SJSA1 (cell line): ENCODE results near the gene C16orf92. TPM values are rescaled to one million over a fixed set of nuclear protein-coding genes. Genes with fewer than 3 reads are reported as not detected.

Source experiments
- DNase-seq, 2 experiments: peaks; one replicate each; pipeline ENCODE4 v3.0.0-alpha.2; 2015 to 2020; ENCODE audit warnings: low spot score in 2 of 2, low read depth in 1 of 2
- H3K27ac ChIP-seq: fragments of 250-450 bp; sonication (Bioruptor Pico); 2 replicates; pipeline ENCODE4 v1.5.1; 2020; ENCODE audit warnings: mild to moderate bottlenecking, moderate library complexity
- H3K27me3 ChIP-seq: fragments of 250-450 bp; sonication (Bioruptor Pico); replicated peaks from 2 replicates; pipeline ENCODE4 v1.5.1; 2020; ENCODE audit warnings: mild to moderate bottlenecking, moderate library complexity
- H3K36me3 ChIP-seq: fragments of 250-450 bp; sonication (Bioruptor Pico); 2 replicates; pipeline ENCODE4 v1.5.1; 2020; ENCODE audit warnings: mild to moderate bottlenecking
- H3K4me1 ChIP-seq: fragments of 250-450 bp; sonication (Bioruptor Pico); replicated peaks from 2 replicates; pipeline ENCODE4 v1.6.1; 2021; ENCODE audit warnings: mild to moderate bottlenecking
- H3K4me3 ChIP-seq: fragments of 250-450 bp; sonication (Bioruptor Pico); 2 replicates; pipeline ENCODE4 v1.5.1; 2020; ENCODE audit warnings: mild to moderate bottlenecking
- H3K9me3 ChIP-seq: fragments of 250-450 bp; sonication (Bioruptor Pico); replicated peaks from 2 replicates; pipeline ENCODE4 v1.5.1; 2020; ENCODE audit warnings: mild to moderate bottlenecking
- total RNA-seq: library from RNA; depleted of rRNA; stranded (reverse); fragments of >200 nt; shearing (Covaris generic); gene quantifications from 2 replicates; pipeline ENCODE4 v1.2.3, GENCODE V29; 2014

C16orf92 gene
- total RNA-seq, 1 experiment from 2014 or later, result not detected

DNA sequence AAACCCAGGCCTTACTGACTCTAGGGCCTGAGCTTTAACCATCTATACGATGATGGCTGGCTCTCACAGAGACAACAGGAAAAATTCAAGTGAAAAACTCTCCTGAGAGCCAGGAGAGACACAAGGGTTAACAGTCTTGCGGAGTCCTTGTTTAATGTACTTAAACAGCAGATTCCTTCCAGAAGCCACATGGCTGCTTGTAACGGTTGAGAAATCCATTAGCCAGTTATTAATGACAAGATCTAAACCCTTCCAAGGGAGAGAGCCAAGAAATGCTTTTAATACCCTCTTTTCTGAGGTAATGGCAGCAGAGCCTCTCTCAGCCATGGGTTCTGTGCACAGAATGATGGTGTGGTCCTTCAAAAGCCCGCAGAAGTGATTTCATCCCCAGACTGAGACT lies 37.3 kb downstream of the C16orf92 start:
- Histone ChIP-seq H3K36me3 (peaks cover 42% of the 10 kb centered on the region), H3K4me1 (peaks cover 19% of the 10 kb centered on the region), H3K9me3 (no peaks in the 10 kb centered on the region), H3K27ac (no peak overlapping the region), H3K4me3 (no peak overlapping the region), H3K27me3 (no peaks in the 10 kb centered on the region)
- DNase-seq, result no peak

DNA sequence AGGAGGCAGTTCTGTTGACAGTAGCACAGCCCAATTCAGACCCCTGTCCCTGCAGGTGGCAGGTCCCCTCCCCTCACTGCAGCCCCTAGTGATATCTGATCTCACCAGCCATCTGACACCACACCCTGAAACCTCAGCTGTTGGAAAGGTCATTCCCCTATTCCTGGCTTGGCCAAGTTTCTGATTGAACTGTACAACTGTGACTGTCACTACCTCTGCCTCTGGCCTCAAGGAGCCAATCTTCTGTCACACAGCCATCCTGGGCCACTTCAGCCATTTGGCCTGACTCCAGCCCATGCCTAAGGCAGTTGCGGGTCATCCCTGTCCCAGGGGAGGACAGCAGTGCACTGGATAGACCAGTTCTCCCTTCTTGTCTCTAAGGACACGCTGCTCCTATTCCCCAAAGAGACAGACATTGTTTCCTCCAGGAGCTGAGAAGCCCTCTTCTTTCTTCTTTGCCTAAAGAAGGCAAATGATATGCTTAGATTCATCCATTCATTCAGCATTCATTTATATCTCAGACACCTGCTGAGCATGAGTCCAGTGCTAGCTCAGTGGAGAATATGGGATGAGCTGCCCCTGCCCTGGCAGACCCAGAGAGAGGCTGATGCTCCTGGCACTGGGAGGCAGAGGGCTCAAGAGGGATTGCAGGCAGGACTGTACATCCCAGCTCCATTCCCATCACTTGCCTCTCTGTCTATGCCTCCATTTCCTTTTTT lies 38.0 kb downstream of the C16orf92 start:
- peaks cover 41% of the 10 kb centered on the region for H3K36me3 ChIP-seq
- no peaks in the 10 kb centered on the region for H3K9me3 ChIP-seq
- H3K27me3 ChIP-seq, result no peaks in the 10 kb centered on the region
- H3K4me1 ChIP-seq, result peaks cover 19% of the 10 kb centered on the region
- H3K27ac ChIP-seq, result no peak overlapping the region
- no peak for DNase-seq
- no peak overlapping the region for H3K4me3 ChIP-seq

DNA sequence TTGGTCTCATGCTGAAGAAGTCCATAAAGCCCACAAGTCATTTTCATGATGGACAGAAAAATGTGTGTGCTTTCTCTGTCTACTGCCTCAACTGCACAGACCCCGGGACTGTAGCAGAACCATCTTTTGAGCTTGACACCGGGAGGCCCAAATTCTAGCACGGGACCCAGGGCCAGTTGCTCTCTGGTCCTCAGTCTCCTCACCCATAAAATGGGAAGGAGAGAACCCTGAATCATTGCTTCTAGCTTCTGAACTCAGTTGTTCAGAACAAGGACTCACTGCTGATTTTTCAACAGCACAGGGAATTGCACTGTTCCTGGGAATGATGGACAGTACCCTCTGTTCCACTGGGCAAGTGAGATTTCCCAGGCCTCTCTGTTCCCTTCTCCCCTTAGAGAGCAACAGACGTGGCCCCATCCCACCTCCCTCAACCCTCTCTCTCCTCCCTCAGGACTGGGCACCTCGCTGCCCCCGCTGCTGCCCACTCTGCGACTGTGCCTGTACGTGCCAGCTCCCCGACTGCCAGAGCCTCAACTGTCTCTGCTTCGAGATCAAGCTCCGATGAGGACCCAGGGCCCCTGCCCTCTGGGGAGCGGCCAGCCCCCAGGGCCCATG lies 40.4 kb downstream of the C16orf92 start:
- H3K27me3 ChIP-seq, result no peaks in the 10 kb centered on the region
- no peak overlapping the region for H3K27ac ChIP-seq
- H3K4me3 ChIP-seq, result no peak overlapping the region
- DNase-seq, result no peak
- H3K4me1 ChIP-seq, result peaks cover 30% of the 10 kb centered on the region
- H3K9me3 ChIP-seq, result no peaks in the 10 kb centered on the region
- H3K36me3 ChIP-seq, result peaks cover 53% of the 10 kb centered on the region

DNA sequence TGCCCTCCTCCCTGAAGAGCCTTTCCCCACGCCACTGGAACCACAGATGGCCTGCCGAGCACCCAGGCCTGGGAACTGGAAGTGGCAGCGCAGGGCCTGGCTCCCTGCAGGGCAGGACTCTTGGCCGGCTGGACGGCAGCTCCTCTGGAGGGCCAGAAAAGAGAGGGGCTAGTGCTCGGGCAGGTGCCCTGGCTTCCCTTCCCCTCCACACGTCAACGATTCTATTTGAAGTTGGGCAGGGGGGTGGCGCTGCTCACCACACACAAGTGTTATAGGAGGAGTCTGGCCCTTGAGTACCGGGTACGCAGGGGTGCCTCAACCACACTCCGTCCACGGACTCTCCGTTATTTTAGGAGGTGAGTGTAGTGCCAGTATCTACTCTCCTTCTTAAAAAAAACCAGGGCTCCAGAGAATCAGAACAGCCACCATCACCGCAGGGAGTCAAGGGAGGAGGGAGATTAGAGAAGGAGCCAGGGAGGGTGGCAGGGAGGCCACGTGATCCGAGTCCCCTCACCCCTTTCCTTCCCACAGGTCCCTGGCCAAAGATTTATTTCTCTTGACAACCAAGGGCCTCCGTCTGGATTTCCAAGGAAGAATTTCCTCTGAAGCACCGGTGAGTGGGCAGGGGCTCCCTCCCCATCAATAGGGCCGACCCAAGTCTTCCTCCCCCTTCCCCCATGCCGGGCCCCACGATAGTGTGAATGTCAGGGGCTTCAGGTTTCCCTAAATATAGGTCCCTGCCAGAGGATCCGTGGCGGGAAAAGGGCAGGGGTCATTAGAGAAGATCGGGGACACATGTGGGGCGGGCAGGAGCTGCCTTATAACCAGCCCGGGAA lies 41.1 kb downstream of the C16orf92 start:
- Histone ChIP-seq H3K27ac (peak overlapping the region; percentile 93), H3K9me3 (no peaks in the 10 kb centered on the region), H3K36me3 (peaks cover 56% of the 10 kb centered on the region), H3K4me1 (peaks cover 30% of the 10 kb centered on the region), H3K4me3 (peak overlapping the region; percentile 79), H3K27me3 (no peaks in the 10 kb centered on the region)
- peak in 1 of 2 experiments; percentile 28 for DNase-seq

DNA sequence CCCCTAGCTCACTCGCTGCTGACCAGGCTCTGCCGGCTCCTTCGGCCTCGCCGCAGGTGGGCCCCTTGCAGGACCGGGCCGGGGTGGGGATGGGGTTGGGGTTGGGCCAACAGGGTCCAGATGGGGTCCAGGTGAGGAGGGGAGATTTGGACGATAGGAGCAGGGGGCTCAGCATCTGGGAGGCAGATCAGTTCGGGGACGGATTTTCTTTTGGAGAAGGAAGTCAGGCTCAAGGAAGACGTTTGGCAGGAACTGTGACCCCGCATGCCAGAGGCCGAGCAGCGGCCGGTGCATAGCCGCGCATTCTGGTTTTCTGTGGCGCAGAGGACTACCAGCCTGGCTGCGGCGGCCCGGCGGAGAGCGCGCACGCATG lies 41.7 kb downstream of the C16orf92 start:
- H3K27me3 ChIP-seq, result no peaks in the 10 kb centered on the region
- peaks cover 59% of the 10 kb centered on the region for H3K36me3 ChIP-seq
- H3K9me3 ChIP-seq, result no peaks in the 10 kb centered on the region
- peak overlapping the region; percentile 79 for H3K4me3 ChIP-seq
- H3K27ac ChIP-seq, result peak overlapping the region; percentile 93
- peaks cover 30% of the 10 kb centered on the region for H3K4me1 ChIP-seq
- DNase-seq, result no peak

DNA sequence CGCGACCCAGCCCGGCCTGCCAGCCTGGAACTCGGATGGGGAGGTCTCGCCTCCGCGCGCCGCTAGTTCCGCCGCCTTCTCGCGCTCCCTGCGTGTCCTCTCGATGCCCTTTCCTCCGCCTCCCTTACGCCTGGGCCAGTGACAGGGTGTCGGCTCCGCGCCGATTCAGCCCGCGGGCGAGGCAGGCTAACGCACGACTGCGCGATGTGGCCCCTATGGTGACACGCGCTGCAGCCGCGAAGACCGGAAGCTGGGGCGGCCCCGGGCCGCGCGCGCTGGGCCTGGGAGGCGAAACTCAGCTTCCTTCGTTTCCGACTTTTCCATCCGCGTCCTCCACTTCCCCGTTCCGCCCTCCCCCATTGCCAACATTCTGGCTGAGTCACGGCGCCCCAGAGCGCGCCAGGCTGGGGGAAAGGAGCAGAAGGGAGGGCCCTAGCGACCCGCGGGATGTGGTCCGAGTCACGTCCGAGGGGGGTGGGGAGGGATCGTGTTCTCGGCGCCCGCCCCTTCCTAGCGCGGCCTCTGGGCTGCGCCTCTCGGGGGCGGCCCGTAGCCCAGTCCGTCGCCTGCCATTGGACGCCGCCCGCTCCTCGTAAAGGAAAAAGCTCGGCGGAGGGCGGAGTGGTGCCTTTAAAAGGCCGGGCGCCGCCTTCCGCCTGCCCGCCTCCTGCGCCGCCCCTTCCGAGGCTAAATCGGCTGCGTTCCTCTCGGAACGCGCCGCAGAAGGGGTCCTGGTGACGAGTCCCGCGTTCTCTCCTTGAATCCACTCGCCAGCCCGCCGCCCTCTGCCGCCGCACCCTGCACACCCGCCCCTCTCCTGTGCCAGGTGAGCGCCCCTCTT lies 42.3 kb downstream of the C16orf92 start, which contains the start of gene ALDOA:
Gene ALDOA (plus strand): TSS at position 659 of the 841 bp plus-strand sequence. CDS start 1,138 bp downstream, outside the sequence.
- peaks cover 30% of the 10 kb centered on the region for H3K4me1 ChIP-seq
- peaks cover 59% of the 10 kb centered on the region for H3K36me3 ChIP-seq

DNA sequence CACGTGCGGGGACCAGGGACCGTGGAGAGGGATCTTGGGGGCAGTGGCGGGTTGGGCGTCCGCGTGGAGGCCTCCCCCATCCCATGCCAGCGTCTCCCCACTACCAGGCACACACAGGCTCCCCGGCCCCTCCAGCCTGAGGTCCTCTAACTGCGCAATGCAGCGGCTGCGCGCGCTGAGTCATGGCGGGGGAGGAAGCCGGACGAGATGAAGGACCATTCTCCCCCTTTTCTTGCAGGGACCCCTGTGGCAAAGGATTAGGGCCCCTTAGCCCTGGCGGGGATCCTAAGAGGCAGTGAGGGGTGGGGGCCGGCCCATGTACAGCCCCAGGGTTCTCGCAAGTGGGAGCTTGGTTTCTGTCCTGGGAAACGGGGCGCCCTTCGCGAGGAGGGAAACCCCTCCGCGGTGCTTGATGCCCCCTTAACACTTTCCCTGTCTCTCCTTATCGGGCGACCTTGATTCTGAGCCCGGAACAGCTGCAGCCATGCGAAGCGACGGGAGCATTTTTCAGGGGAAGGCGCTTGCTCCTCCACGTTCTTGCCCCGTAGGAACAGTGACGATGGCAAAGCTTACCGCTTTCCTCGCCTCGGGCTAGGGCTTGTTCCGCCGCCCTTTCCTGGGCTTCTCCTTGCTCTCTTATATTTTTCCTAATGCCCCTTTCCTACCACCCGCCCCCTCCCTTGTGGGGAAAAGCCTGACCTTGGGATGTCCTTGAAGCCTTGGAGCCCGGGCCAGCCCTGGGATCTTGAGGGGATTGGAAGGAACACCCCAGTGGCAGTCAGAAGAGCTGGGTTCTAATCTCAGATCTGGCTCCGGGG lies 43.2 kb downstream of the C16orf92 start:
- peak overlapping the region; percentile 65 for H3K27ac ChIP-seq

More for the DNA sequence above, 42.3 kb downstream of the C16orf92 start, which contains the start of gene ALDOA:
- Histone ChIP-seq H3K27ac (peak within 1 kb of the TSS; percentile 93), H3K4me3 (peak within 1 kb of the TSS; percentile 79), H3K9me3 (no peaks in the 10 kb centered on the region), H3K27me3 (no peaks in the 10 kb centered on the region)
- DNase-seq, result peak; percentile 99 to 100

DNA sequence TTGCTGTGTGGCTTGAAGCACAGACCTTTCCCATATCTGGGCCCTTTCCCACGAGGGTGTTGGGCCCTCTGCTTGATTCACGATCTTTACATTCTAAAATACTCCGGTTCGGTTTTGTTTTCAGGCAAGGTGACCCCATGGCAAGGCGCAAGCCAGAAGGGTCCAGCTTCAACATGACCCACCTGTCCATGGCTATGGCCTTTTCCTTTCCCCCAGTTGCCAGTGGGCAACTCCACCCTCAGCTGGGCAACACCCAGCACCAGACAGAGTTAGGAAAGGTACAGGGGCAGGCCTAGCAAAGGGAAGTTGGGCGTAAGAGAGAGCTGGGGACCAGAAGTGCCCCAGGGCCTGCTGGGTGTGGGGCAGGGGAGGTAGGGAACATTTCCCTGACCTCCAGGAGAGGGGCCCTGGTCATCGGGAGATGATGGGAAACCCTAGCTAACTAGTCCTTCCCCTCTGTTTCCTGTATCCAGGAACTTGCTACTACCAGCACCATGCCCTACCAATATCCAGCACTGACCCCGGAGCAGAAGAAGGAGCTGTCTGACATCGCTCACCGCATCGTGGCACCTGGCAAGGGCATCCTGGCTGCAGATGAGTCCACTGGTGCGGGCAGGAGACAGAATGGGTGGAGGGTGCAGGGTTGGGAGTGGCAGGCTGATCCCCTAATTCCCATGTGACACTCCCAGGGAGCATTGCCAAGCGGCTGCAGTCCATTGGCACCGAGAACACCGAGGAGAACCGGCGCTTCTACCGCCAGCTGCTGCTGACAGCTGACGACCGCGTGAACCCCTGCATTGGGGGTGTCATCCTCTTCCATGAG lies 44.0 kb downstream of the C16orf92 start:
- peaks cover 69% of the 10 kb centered on the region for H3K36me3 ChIP-seq
- no peaks in the 10 kb centered on the region for H3K27me3 ChIP-seq
- peak overlapping the region; percentile 79 for H3K4me3 ChIP-seq
- no peak for DNase-seq
- peak overlapping the region; percentile 65 for H3K27ac ChIP-seq
- peaks cover 30% of the 10 kb centered on the region for H3K4me1 ChIP-seq
- no peaks in the 10 kb centered on the region for H3K9me3 ChIP-seq

More for the DNA sequence above, 43.2 kb downstream of the C16orf92 start:
- Histone ChIP-seq H3K4me1 (peaks cover 30% of the 10 kb centered on the region), H3K9me3 (no peaks in the 10 kb centered on the region), H3K27me3 (no peaks in the 10 kb centered on the region), H3K4me3 (peak overlapping the region; percentile 79), H3K36me3 (peaks cover 61% of the 10 kb centered on the region)
- DNase-seq, result peak in 1 of 2 experiments; percentile 68

DNA sequence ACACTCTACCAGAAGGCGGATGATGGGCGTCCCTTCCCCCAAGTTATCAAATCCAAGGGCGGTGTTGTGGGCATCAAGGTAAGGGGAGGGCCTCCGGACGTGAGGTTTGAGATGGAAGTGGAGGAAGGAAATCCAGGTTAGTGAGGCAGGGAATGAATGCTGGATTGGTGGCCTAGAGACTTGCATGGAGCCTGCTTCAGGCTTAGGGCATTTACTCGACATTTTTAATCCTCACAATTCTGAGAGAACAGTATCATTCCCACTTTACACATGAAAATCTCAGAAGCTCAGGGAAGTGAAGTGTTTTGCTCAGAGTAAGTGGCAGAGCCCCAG lies 44.6 kb downstream of the C16orf92 start:
- Histone ChIP-seq H3K4me1 (peaks cover 30% of the 10 kb centered on the region), H3K27ac (no peak overlapping the region), H3K9me3 (no peaks in the 10 kb centered on the region), H3K4me3 (peak overlapping the region; percentile 79), H3K27me3 (no peaks in the 10 kb centered on the region), H3K36me3 (peaks cover 75% of the 10 kb centered on the region)
- no peak for DNase-seq

DNA sequence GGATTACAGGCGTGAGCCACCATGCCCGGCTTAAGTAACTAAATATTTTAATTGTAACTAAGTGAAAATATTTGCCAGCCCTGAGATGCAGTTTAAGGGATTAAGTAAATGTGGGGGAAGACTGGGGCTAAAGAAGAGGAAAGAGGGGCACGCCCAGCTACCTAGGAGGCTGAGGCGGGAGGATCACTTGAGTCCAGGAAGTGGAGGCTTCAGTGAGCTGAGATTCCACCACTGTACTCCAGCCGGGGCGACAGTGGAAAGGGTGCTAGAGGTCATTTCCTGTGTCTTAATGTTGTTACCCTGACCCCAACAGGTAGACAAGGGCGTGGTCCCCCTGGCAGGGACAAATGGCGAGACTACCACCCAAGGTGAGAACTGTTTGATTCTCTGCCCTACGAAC lies 45.3 kb downstream of the C16orf92 start:
- no peak overlapping the region for H3K4me3 ChIP-seq

DNA sequence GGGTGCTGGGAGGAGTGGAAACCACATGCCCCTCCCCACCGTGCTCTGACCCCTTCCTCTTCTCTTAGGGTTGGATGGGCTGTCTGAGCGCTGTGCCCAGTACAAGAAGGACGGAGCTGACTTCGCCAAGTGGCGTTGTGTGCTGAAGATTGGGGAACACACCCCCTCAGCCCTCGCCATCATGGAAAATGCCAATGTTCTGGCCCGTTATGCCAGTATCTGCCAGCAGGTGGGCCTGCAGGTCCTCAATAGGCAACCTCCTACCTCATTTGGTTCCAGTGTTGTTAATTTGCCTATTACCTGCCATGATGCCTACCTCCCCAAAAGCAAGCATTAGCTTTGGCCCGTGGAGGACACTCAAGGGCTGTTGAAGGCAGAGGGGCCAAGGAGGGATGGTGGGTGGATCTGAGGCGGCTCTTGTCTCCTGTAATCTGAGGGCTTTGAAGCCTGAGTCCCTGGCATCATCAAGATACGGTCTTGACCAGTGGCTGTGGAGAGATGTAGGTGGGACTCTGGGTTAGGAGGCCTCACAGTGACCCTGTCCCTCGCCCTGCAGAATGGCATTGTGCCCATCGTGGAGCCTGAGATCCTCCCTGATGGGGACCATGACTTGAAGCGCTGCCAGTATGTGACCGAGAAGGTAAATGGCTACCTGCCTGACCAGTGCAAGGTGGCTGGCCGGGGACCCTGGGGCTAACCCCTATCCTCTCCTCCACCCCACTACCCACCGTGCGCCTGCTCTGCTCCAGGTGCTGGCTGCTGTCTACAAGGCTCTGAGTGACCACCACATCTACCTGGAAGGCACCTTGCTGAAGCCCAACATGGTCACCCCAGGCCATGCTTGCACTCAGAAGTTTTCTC lies 46.0 kb downstream of the C16orf92 start:
- no peak overlapping the region for H3K4me3 ChIP-seq
- peaks cover 24% of the 10 kb centered on the region for H3K4me1 ChIP-seq
- H3K9me3 ChIP-seq, result no peaks in the 10 kb centered on the region
- no peak for DNase-seq
- H3K27ac ChIP-seq, result no peak overlapping the region
- no peaks in the 10 kb centered on the region for H3K27me3 ChIP-seq
- H3K36me3 ChIP-seq, result peaks cover 80% of the 10 kb centered on the region

More for the DNA sequence above, 45.3 kb downstream of the C16orf92 start:
- no peaks in the 10 kb centered on the region for H3K27me3 ChIP-seq
- H3K9me3 ChIP-seq, result no peaks in the 10 kb centered on the region
- DNase-seq, result no peak
- H3K4me1 ChIP-seq, result peaks cover 30% of the 10 kb centered on the region
- peaks cover 79% of the 10 kb centered on the region for H3K36me3 ChIP-seq
- no peak overlapping the region for H3K27ac ChIP-seq
